HCT116 (cell line): ENCODE results near the gene TMPRSS13. TPM values are rescaled to one million over a fixed set of nuclear protein-coding genes. Genes with fewer than 3 reads are reported as not detected.

Source experiments
- ATAC-seq: fragments of 200-7000 bp; cut with Tn5 transposase; 2 replicates; pipeline ENCODE4 v1.9.1; 2020; ENCODE audit warnings: mild to moderate bottlenecking, moderate library complexity
- BruUV-seq: library from RNA; stranded (reverse); fragments of 400-500 nt; replicated peaks from 2 replicates; lab custom pipeline; 2021; lab: Mats Ljungman, UMichigan
- CTCF ChIA-PET: fragments of 300-600 bp; sonication (Branson Sonifier 250); formaldehyde crosslinking; loops from one replicate; lab custom pipeline; 2021; ENCODE audit warnings: antibody characterized with exemption; lab: Charles Lee
- POLR2A ChIA-PET: fragments of 300-600, 350-600 bp; sonication (Branson Sonifier 250); formaldehyde crosslinking; loops from one replicate; lab custom pipeline; 2021; ENCODE audit warnings: antibody characterized with exemption; lab: Charles Lee
- RAD21 ChIA-PET, 2 experiments: fragments of 300-600 bp; sonication (Branson Sonifier 250); formaldehyde crosslinking; loops; one replicate each; lab custom pipeline; 2023; ENCODE audit warnings: low total read pairs in 2 of 2; ENCODE audit not compliant: uncharacterized antibody in 2 of 2, unreplicated experiment in 2 of 2, low non-redundant PET in 1 of 2; lab: Charles Lee
- DNase-seq: peaks from one replicate; pipeline ENCODE4 v3.0.0-alpha.2; 2010; ENCODE audit warnings: low read depth, low spot score
- H2AFZ ChIP-seq: fragments of 200-600 bp; shearing (Covaris generic), sonication (generic); 2 replicates; pipeline ENCODE4 v1.6.1; 2017; ENCODE audit warnings: low read depth, mixed run types, mixed read lengths, antibody characterized with exemption, low read length; ENCODE audit not compliant: poor library complexity, severe bottlenecking
- H3K27ac ChIP-seq: 2 replicates; pipeline ENCODE4 v1.5.1; 2012; ENCODE audit warnings: low read depth, low read length
- H3K27me3 ChIP-seq: fragments of 200-600 bp; sonication (generic); 2 replicates; pipeline ENCODE4 v1.6.1; 2016; ENCODE audit warnings: mixed run types, low read length, mixed read lengths; ENCODE audit not compliant: insufficient read depth
- H3K36me3 ChIP-seq, 2 experiments: fragments of 200-500 bp in 1 of 2; fragments of 200-600 bp in 1 of 2; sonication (Bioruptor generic) in 1 of 2; sonication (generic) in 1 of 2; 2 replicates each; pipeline versions ENCODE4 v1.5.1 to v1.6.1; 2014 to 2016; ENCODE audit warnings: low read length in 2 of 2, inconsistent platforms in 1 of 2, mixed read lengths in 1 of 2, mixed run types in 1 of 2; ENCODE audit not compliant: insufficient read depth in 2 of 2, control insufficient read depth in 1 of 2
- H3K4me1 ChIP-seq, 2 experiments: fragments of 200-600 bp in 1 of 2; sonication (generic) in 1 of 2; 2 replicates each; pipeline versions ENCODE4 v1.5.1 to v1.6.1; 2012 to 2017; ENCODE audit warnings: low read length in 2 of 2, inconsistent platforms in 1 of 2, mild to moderate bottlenecking in 1 of 2, mixed read lengths in 1 of 2, mixed run types in 1 of 2, moderate library complexity in 1 of 2; ENCODE audit not compliant: insufficient read depth in 2 of 2, control insufficient read depth in 1 of 2
- H3K4me2 ChIP-seq: fragments of 200-600 bp; sonication (generic); 2 replicates; pipeline ENCODE4 v1.6.1; 2017; ENCODE audit warnings: mixed run types, low read length, mixed read lengths
- H3K4me3 ChIP-seq, 2 experiments: fragments of 200-600 bp in 1 of 2; sonication (generic) in 1 of 2; replicated peaks in 1 of 2; 2 replicates each; pipeline ENCODE4 v1.5.1; 2011 to 2016; ENCODE audit warnings: low read length in 2 of 2, control low read depth in 1 of 2, low read depth in 1 of 2, mild to moderate bottlenecking in 1 of 2, mixed read lengths in 1 of 2, mixed run types in 1 of 2
- H3K79me2 ChIP-seq: fragments of 200-600 bp; sonication (generic); 2 replicates; pipeline ENCODE4 v1.6.1; 2017; ENCODE audit warnings: mild to moderate bottlenecking, mixed run types, low read length, moderate library complexity, mixed read lengths; ENCODE audit not compliant: insufficient read depth
- H3K9ac ChIP-seq: fragments of 200-600 bp; sonication (generic); 2 replicates; pipeline ENCODE4 v1.6.1; 2016; ENCODE audit warnings: low read length, mixed read lengths
- H3K9me2 ChIP-seq: fragments of 200-600 bp; sonication (generic), shearing (Covaris generic); 2 replicates; pipeline ENCODE4 v1.6.1; 2017; ENCODE audit warnings: mixed run types, mild to moderate bottlenecking, moderate library complexity; ENCODE audit not compliant: insufficient read depth
- H3K9me3 ChIP-seq, 2 experiments: fragments of 200-500 bp in 1 of 2; fragments of 200-600 bp in 1 of 2; sonication (Bioruptor generic) in 1 of 2; sonication (generic) in 1 of 2; 2 replicates each; pipeline ENCODE4 v1.6.1; 2014 to 2017; ENCODE audit warnings: low read length in 2 of 2, mixed read lengths in 2 of 2, inconsistent platforms in 1 of 2, low read depth in 1 of 2, mild to moderate bottlenecking in 1 of 2, mixed run types in 1 of 2, moderate library complexity in 1 of 2; ENCODE audit not compliant: control insufficient read depth in 1 of 2, insufficient read depth in 1 of 2
- H4K20me1 ChIP-seq: fragments of 200-600 bp; sonication (generic), shearing (Covaris generic); 2 replicates; pipeline ENCODE4 v1.6.1; 2017; ENCODE audit warnings: mixed run types, mild to moderate bottlenecking, moderate library complexity; ENCODE audit not compliant: insufficient read depth
- CBX3 ChIP-seq: IDR thresholded peaks from 2 replicates; pipeline ENCODE4 v1.6.1; 2012; ENCODE audit warnings: low read depth
- CEBPB ChIP-seq: IDR thresholded peaks from 2 replicates; pipeline ENCODE4 v1.6.1; 2012; ENCODE audit warnings: low read depth
- CTCF ChIP-seq, 3 experiments: fragments of 200-600 bp in 1 of 3; sonication (generic) in 1 of 3; IDR thresholded peaks in 2 of 3; conservative IDR thresholded peaks in 1 of 3; 2 replicates each; pipeline ENCODE4 v1.5.1; 2012 to 2017; ENCODE audit warnings: low read depth in 2 of 3, low read length in 2 of 3, antibody characterized with exemption in 1 of 3, borderline replicate concordance in 1 of 3, control low read depth in 1 of 3, mild to moderate bottlenecking in 1 of 3, mixed read lengths in 1 of 3, mixed run types in 1 of 3, moderate library complexity in 1 of 3; ENCODE audit not compliant: insufficient read depth in 1 of 3
- EGR1 ChIP-seq: IDR thresholded peaks from 2 replicates; pipeline ENCODE4 v1.6.1; 2012; ENCODE audit warnings: low read depth
- ELF1 ChIP-seq: IDR thresholded peaks from 2 replicates; pipeline ENCODE4 v1.6.1; 2012; ENCODE audit warnings: low read depth, borderline replicate concordance
- EZH2phosphoT487 ChIP-seq: fragments of 200-600 bp; IDR thresholded peaks from 2 replicates; pipeline ENCODE4 v1.6.1; 2018; ENCODE audit warnings: antibody characterized with exemption, borderline replicate concordance
- FOSL1 ChIP-seq: IDR thresholded peaks from 2 replicates; pipeline ENCODE4 v1.6.1; 2012; ENCODE audit warnings: low read depth
- JUND ChIP-seq: IDR thresholded peaks from 2 replicates; pipeline ENCODE4 v1.6.1; 2012
- MAX ChIP-seq: IDR thresholded peaks from 2 replicates; pipeline ENCODE4 v1.6.1; 2012
- POLR2A ChIP-seq: IDR thresholded peaks from 2 replicates; pipeline ENCODE4 v1.7.0; 2011; ENCODE audit warnings: borderline replicate concordance; ENCODE audit not compliant: insufficient read depth, insufficient read length; ENCODE audit errors: extremely low read depth
- POLR2AphosphoS5 ChIP-seq: IDR thresholded peaks from 2 replicates; pipeline ENCODE4 v1.6.1; 2011; ENCODE audit warnings: mild to moderate bottlenecking, low read depth, low read length, moderate library complexity
- RAD21 ChIP-seq: IDR thresholded peaks from 2 replicates; pipeline ENCODE4 v1.6.1; 2012; ENCODE audit warnings: low read depth, mild to moderate bottlenecking
- REST ChIP-seq: IDR thresholded peaks from 2 replicates; pipeline ENCODE4 v1.6.1; 2012; ENCODE audit warnings: low read depth
- SIN3A ChIP-seq: IDR thresholded peaks from 2 replicates; pipeline ENCODE4 v1.6.1; 2012; ENCODE audit warnings: low read depth
- SRF ChIP-seq: IDR thresholded peaks from 2 replicates; pipeline ENCODE4 v1.6.1; 2012; ENCODE audit warnings: low read depth
- TCF7L2 ChIP-seq: IDR thresholded peaks from 2 replicates; pipeline ENCODE4 v1.7.0; 2011; ENCODE audit warnings: borderline replicate concordance, inconsistent platforms; ENCODE audit not compliant: insufficient read depth, insufficient read length; ENCODE audit errors: extremely low read depth
- YY1 ChIP-seq: IDR thresholded peaks from 2 replicates; pipeline ENCODE4 v1.6.1; 2011; ENCODE audit warnings: low read length, low read depth, moderate library complexity, mild to moderate bottlenecking; ENCODE audit not compliant: insufficient replicate concordance; ENCODE audit errors: extremely low read depth
- ZNF274 ChIP-seq: fragments of 200-500 bp; sonication (Bioruptor generic); IDR thresholded peaks from 2 replicates; pipeline ENCODE4 v1.6.1; 2014; ENCODE audit warnings: mild to moderate bottlenecking, low read depth, low read length, inconsistent platforms
- intact Hi-C: fragments of 100-400 bp; cut with micrococcal nuclease; formaldehyde crosslinking; loops from 2 replicates; pipeline ENCODE4 v1.10.0; 2022
- total RNA-seq: library from RNA; stranded (reverse); gene quantifications from one replicate; pipeline ENCODE4 v1.2.1, GENCODE V29; 2021; ENCODE audit not compliant: unreplicated experiment
- TF ChIP-seq, protein P1 (sequence below): IDR thresholded peaks from 2 replicates; pipeline ENCODE4 v1.6.1; 2012
- TF ChIP-seq, protein P2 (sequence below): IDR thresholded peaks from 2 replicates; pipeline ENCODE4 v1.6.1; 2011; ENCODE audit warnings: mild to moderate bottlenecking, low read length, moderate library complexity; ENCODE audit not compliant: insufficient replicate concordance; ENCODE audit errors: extremely low read depth

The TMPRSS13 gene
- total RNA-seq, 1 experiment from 2014 or later, result 0.52 TPM

- H3K27me3 ChIP-seq, result no peaks in the 10 kb centered on the region
- ATAC-seq, result no peak
- no peak for DNase-seq
- ChIA-PET RAD21 (no interaction called here), CTCF (no interaction called here), POLR2A (no interaction called here)
- H3K4me1 ChIP-seq, result peaks cover 0 to 2% of the 10 kb centered on the region in 2 experiments; a peak in 2 of 4 replicates
- H3K27ac ChIP-seq, result no peak overlapping the region
- H3K36me3 ChIP-seq, result no peaks in the 10 kb centered on the region
- no peaks in the 10 kb centered on the region for H3K9me2 ChIP-seq
- no TSS peak for BruUV-seq
- H4K20me1 ChIP-seq, result no peaks in the 10 kb centered on the region
- no peaks in the 10 kb centered on the region for H3K9me3 ChIP-seq
- H3K4me3 ChIP-seq, result no peak overlapping the region
- TF ChIP-seq CBX3, result no peak
- no peak for TF ChIP-seq RAD21
- no peak for TF ChIP-seq EGR1
- no peak for TF ChIP-seq JUND
- no peak for TF ChIP-seq CEBPB
- TF ChIP-seq FOSL1, result no peak
- no peak for TF ChIP-seq REST
- TF ChIP-seq SRF, result no peak
- TF ChIP-seq ZNF274, result no peak
- TF ChIP-seq TCF7L2, result no peak
- no peak for TF ChIP-seq MAX
- TF ChIP-seq, protein P1, sequence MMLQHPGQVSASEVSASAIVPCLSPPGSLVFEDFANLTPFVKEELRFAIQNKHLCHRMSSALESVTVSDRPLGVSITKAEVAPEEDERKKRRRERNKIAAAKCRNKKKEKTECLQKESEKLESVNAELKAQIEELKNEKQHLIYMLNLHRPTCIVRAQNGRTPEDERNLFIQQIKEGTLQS, result no peak
- TF ChIP-seq POLR2A, result no peak
- TF ChIP-seq EZH2phosphoT487, result no peak
- no peak for TF ChIP-seq SIN3A
- TF ChIP-seq CTCF (IDR thresholded peaks at IDR 0.05 in 2 of 3, conservative IDR thresholded peaks at IDR 0.05 in 1 of 3; ENCODE audit: borderline replicate concordance in 1 of 3, insufficient read depth in 1 of 3, low read depth in 2 of 3, low read length in 2 of 3), result no peak
- no peak for TF ChIP-seq YY1
- no peak for TF ChIP-seq ELF1
- TF ChIP-seq POLR2AphosphoS5, result no peak
- TF ChIP-seq, protein P2, sequence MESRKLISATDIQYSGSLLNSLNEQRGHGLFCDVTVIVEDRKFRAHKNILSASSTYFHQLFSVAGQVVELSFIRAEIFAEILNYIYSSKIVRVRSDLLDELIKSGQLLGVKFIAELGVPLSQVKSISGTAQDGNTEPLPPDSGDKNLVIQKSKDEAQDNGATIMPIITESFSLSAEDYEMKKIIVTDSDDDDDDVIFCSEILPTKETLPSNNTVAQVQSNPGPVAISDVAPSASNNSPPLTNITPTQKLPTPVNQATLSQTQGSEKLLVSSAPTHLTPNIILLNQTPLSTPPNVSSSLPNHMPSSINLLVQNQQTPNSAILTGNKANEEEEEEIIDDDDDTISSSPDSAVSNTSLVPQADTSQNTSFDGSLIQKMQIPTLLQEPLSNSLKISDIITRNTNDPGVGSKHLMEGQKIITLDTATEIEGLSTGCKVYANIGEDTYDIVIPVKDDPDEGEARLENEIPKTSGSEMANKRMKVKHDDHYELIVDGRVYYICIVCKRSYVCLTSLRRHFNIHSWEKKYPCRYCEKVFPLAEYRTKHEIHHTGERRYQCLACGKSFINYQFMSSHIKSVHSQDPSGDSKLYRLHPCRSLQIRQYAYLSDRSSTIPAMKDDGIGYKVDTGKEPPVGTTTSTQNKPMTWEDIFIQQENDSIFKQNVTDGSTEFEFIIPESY, result no peak
- TF ChIP-seq, all 23 proteins: peak for 0
- intact Hi-C loops, result no loop called here
- Histone ChIP-seq H3K79me2 (no peaks in the 10 kb centered on the region), H3K4me2 (no peak overlapping the region), H3K9ac (no peak overlapping the region), H2AFZ (no peak overlapping the region)
Measured at GRCh38 chr11:117901601-117902000, 27.6 kb downstream of the TMPRSS13 start.
